SK-N-SH treated with all-trans-retinoic acid at 6 μM for 48 hours (cell line): ENCODE data around the gene TAX1BP3.

ENCODE experiments used
- ATAC-seq: fragments of 200-7000 bp; cut with Tn5 transposase; 3 replicates; pipeline ENCODE4 v1.9.1; 2020; ENCODE audit warnings: mild to moderate bottlenecking, moderate library complexity
- ARNTL ChIP-seq: fragments of 450-650 bp; formaldehyde crosslinking; IDR thresholded peaks from 2 replicates; pipeline ENCODE4 v1.5.0; 2020; ENCODE audit warnings: low read depth, mild to moderate bottlenecking, moderate library complexity, borderline replicate concordance
- BACH2 ChIP-seq: fragments of 250-450 bp; sonication (Bioruptor Pico); IDR thresholded peaks from 2 replicates; pipeline ENCODE4 v1.9.0; 2021; ENCODE audit warnings: mild to moderate bottlenecking, borderline replicate concordance
- CSDC2 ChIP-seq: fragments of 250-450 bp; sonication (Bioruptor Pico); IDR thresholded peaks from 2 replicates; pipeline ENCODE4 v1.5.0; 2020; ENCODE audit warnings: mild to moderate bottlenecking, moderate library complexity
- ESRRG ChIP-seq: fragments of 250-450 bp; sonication (Bioruptor Pico); IDR thresholded peaks from 2 replicates; pipeline ENCODE4 v1.6.1; 2021; ENCODE audit warnings: mild to moderate bottlenecking
- ISL1 ChIP-seq: fragments of 250-450 bp; sonication (Bioruptor Pico); IDR thresholded peaks from 2 replicates; pipeline ENCODE4 v2.1.2; 2022; ENCODE audit warnings: mild to moderate bottlenecking, moderate library complexity
- OSR1 ChIP-seq: fragments of 250-450 bp; sonication (Bioruptor Pico); IDR thresholded peaks from 2 replicates; pipeline ENCODE4 v1.8.0; 2022; ENCODE audit warnings: moderate library complexity, mild to moderate bottlenecking, inconsistent platforms
- PPARA ChIP-seq: fragments of 250-450 bp; sonication (Bioruptor Pico); IDR thresholded peaks from 2 replicates; pipeline ENCODE4 v1.5.0; 2020; ENCODE audit warnings: mild to moderate bottlenecking, borderline replicate concordance
- RARB ChIP-seq: fragments of 250-450 bp; sonication (Bioruptor Pico); IDR thresholded peaks from 2 replicates; pipeline ENCODE4 v1.8.0; 2021; ENCODE audit warnings: mild to moderate bottlenecking, moderate library complexity
- SNAI2 ChIP-seq: fragments of 250-450 bp; sonication (Bioruptor Pico); IDR thresholded peaks from 2 replicates; pipeline ENCODE4 v1.5.0; 2020; ENCODE audit warnings: mild to moderate bottlenecking, moderate library complexity
- TCF4 ChIP-seq: fragments of 250-450 bp; sonication (Bioruptor Pico); IDR thresholded peaks from 2 replicates; pipeline ENCODE4 v1.8.0; 2021; ENCODE audit warnings: mild to moderate bottlenecking, moderate library complexity, borderline replicate concordance
- TOX ChIP-seq: fragments of 250-450 bp; sonication (Bioruptor Pico); IDR thresholded peaks from 2 replicates; pipeline ENCODE4 v1.8.0; 2021; ENCODE audit warnings: mild to moderate bottlenecking, moderate library complexity, borderline replicate concordance
- ZC3H10 ChIP-seq: fragments of 250-450 bp; sonication (Bioruptor Pico); IDR thresholded peaks from 2 replicates; pipeline ENCODE4 v1.5.1; 2021; ENCODE audit warnings: mild to moderate bottlenecking, moderate library complexity
- ZFP3 ChIP-seq: fragments of 250-450 bp; sonication (Bioruptor Pico); IDR thresholded peaks from 2 replicates; pipeline ENCODE4 v1.5.0; 2020; ENCODE audit warnings: mild to moderate bottlenecking, moderate library complexity
- ZFP30 ChIP-seq: fragments of 450-650 bp; formaldehyde crosslinking; IDR thresholded peaks from 2 replicates; pipeline ENCODE4 v1.5.0; 2022; ENCODE audit warnings: mild to moderate bottlenecking, moderate library complexity
- ZNF565 ChIP-seq: fragments of 450-650 bp; formaldehyde crosslinking; conservative IDR thresholded peaks from 2 replicates; pipeline ENCODE4 v1.5.0; 2020; ENCODE audit warnings: low read depth, mild to moderate bottlenecking, moderate library complexity
- TF ChIP-seq, protein P1 (sequence below): fragments of 250-450 bp; sonication (Bioruptor Pico); IDR thresholded peaks from 2 replicates; pipeline ENCODE4 v1.5.1; 2020; ENCODE audit warnings: low read depth, mild to moderate bottlenecking, moderate library complexity
- TF ChIP-seq, protein P2 (sequence below): fragments of 250-450 bp; sonication (Bioruptor Pico); IDR thresholded peaks from 2 replicates; pipeline ENCODE4 v1.5.0; 2020; ENCODE audit warnings: mild to moderate bottlenecking, moderate library complexity
- TF ChIP-seq, protein P3 (sequence below): fragments of 250-450 bp; sonication (Bioruptor Pico); IDR thresholded peaks from 2 replicates; pipeline ENCODE4 v1.5.1; 2021; ENCODE audit warnings: mild to moderate bottlenecking, moderate library complexity
- TF ChIP-seq, protein P4 (sequence below): fragments of 250-450 bp; sonication (Bioruptor Pico); IDR thresholded peaks from 2 replicates; pipeline ENCODE4 v1.8.0; 2021; ENCODE audit warnings: low read depth, mild to moderate bottlenecking, moderate library complexity, borderline replicate concordance
- TF ChIP-seq, protein P5 (sequence below): fragments of 250-450 bp; sonication (Bioruptor Pico); IDR thresholded peaks from 2 replicates; pipeline ENCODE4 v1.8.0; 2020; ENCODE audit warnings: mild to moderate bottlenecking, moderate library complexity, borderline replicate concordance

TAX1BP3 gene

DNA sequence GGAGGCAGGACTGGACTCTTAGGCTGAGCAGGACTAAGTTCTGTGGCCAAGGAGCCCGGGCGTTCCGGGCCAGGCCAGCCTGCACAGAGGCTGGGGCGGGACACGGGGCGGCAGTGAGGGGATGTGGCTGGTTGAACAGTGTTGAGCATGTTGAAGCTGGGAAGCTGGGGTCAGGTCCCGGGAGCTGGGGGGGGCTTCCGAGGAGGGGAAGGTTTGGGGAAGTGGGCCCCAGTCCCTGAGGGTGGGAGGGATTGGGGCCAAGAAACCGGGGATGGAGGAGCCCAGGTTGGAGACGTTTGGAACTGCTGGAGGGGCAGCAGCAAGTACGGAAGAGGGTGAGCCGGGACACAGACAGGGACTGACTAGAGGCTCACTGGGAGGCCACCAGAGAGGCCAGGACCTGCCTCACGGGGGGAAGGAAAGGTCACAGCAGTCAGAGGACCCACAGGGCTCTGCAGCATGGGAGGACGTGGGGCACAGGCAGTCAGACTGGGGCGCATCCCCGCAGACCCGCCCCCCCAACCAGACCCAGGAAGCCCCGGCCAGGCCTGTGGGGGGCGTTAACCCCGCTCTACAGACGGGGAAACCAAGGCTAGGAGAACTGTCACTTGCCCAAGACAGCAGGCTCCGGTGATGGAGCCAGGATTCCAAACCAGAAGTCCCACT lies 9.5 kb downstream of the TAX1BP3 start:
- peak; percentile 1; the same call in 1 of the 3 replicates for ATAC-seq
- TF ChIP-seq RARB (CRISPR knock-in tag), result no peak
- TF ChIP-seq, protein P1, sequence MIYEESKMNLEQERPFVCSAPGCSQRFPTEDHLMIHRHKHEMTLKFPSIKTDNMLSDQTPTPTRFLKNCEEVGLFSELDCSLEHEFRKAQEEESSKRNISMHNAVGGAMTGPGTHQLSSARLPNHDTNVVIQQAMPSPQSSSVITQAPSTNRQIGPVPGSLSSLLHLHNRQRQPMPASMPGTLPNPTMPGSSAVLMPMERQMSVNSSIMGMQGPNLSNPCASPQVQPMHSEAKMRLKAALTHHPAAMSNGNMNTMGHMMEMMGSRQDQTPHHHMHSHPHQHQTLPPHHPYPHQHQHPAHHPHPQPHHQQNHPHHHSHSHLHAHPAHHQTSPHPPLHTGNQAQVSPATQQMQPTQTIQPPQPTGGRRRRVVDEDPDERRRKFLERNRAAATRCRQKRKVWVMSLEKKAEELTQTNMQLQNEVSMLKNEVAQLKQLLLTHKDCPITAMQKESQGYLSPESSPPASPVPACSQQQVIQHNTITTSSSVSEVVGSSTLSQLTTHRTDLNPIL (CRISPR knock-in tag), result no peak
- no peak for TF ChIP-seq TOX

DNA sequence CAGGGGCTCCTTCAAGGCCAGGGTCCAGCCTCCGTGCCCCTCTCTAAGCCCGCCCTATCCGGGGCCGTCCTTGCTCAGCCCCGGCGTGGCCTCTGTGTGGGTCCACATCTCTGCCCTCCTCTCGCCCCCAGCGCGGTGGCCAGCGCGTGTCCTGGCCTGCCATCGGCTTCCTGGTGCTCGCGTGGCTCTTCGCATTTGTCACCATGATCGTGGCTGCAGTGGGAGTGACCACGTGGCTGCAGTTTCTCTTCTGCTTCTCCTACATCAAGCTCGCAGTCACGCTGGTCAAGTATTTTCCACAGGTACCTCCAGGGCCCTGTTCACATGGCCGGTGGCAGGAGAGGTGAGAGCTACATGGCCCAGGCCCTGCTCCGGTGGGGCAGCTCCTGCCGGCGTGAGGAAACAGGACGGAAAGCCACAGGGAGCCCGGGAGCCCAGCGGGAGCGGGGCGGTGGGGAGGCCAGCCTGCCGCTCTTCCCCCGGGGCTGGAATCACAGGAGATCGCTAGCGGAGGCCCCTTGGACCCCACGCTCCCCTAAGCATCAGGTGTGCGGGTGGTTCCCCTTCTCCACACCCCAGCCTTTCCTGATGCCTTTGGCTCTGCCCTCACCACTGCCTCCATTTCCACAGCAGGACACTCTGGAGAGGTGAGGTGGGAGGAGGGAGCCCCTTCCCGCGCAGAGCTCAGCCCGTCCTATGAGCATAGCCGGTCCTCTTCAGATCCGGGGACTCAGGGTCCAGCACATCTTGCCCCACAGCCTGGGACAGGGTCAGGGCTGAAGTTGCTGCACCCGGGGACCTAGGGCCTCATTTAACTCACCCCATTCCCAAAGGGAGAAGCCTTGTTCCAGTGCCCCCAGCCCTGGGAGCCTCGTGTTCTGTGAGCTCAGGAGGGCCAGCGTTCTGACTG lies 10.2 kb downstream of the TAX1BP3 start:
- TF ChIP-seq PPARA, result no peak
- TF ChIP-seq ESRRG, result no peak
- TF ChIP-seq, protein P2, sequence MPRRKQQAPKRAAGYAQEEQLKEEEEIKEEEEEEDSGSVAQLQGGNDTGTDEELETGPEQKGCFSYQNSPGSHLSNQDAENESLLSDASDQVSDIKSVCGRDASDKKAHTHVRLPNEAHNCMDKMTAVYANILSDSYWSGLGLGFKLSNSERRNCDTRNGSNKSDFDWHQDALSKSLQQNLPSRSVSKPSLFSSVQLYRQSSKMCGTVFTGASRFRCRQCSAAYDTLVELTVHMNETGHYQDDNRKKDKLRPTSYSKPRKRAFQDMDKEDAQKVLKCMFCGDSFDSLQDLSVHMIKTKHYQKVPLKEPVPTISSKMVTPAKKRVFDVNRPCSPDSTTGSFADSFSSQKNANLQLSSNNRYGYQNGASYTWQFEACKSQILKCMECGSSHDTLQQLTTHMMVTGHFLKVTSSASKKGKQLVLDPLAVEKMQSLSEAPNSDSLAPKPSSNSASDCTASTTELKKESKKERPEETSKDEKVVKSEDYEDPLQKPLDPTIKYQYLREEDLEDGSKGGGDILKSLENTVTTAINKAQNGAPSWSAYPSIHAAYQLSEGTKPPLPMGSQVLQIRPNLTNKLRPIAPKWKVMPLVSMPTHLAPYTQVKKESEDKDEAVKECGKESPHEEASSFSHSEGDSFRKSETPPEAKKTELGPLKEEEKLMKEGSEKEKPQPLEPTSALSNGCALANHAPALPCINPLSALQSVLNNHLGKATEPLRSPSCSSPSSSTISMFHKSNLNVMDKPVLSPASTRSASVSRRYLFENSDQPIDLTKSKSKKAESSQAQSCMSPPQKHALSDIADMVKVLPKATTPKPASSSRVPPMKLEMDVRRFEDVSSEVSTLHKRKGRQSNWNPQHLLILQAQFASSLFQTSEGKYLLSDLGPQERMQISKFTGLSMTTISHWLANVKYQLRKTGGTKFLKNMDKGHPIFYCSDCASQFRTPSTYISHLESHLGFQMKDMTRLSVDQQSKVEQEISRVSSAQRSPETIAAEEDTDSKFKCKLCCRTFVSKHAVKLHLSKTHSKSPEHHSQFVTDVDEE, result no peak
- TF ChIP-seq OSR1 (CRISPR knock-in tag), result no peak
- TF ChIP-seq, protein P3, sequence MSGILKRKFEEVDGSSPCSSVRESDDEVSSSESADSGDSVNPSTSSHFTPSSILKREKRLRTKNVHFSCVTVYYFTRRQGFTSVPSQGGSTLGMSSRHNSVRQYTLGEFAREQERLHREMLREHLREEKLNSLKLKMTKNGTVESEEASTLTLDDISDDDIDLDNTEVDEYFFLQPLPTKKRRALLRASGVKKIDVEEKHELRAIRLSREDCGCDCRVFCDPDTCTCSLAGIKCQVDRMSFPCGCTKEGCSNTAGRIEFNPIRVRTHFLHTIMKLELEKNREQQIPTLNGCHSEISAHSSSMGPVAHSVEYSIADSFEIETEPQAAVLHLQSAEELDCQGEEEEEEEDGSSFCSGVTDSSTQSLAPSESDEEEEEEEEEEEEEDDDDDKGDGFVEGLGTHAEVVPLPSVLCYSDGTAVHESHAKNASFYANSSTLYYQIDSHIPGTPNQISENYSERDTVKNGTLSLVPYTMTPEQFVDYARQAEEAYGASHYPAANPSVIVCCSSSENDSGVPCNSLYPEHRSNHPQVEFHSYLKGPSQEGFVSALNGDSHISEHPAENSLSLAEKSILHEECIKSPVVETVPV (CRISPR knock-in tag), result no peak
- TF ChIP-seq, protein P1 (CRISPR knock-in tag), result no peak
- no peak for TF ChIP-seq CSDC2 (CRISPR knock-in tag)
- no peak for TF ChIP-seq ARNTL (CRISPR knock-in tag)
- no peak for TF ChIP-seq ZFP3 (CRISPR knock-in tag)
- TF ChIP-seq, protein P4, sequence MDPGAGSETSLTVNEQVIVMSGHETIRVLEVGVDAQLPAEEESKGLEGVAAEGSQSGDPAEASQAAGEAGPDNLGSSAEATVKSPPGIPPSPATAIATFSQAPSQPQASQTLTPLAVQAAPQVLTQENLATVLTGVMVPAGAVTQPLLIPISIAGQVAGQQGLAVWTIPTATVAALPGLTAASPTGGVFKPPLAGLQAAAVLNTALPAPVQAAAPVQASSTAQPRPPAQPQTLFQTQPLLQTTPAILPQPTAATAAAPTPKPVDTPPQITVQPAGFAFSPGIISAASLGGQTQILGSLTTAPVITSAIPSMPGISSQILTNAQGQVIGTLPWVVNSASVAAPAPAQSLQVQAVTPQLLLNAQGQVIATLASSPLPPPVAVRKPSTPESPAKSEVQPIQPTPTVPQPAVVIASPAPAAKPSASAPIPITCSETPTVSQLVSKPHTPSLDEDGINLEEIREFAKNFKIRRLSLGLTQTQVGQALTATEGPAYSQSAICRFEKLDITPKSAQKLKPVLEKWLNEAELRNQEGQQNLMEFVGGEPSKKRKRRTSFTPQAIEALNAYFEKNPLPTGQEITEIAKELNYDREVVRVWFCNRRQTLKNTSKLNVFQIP (CRISPR knock-in tag), result no peak
- TF ChIP-seq TCF4 (CRISPR knock-in tag), result no peak
- TF ChIP-seq BACH2 (CRISPR knock-in tag), result no peak
- no peak for TF ChIP-seq ZFP30 (CRISPR knock-in tag)
- TF ChIP-seq ZC3H10 (CRISPR knock-in tag), result no peak
- no peak for TF ChIP-seq RARB (CRISPR knock-in tag)
- no peak for TF ChIP-seq ISL1
- no peak for TF ChIP-seq ZNF565 (CRISPR knock-in tag)
- TF ChIP-seq TOX, result no peak
- no peak for TF ChIP-seq SNAI2 (CRISPR knock-in tag)
- TF ChIP-seq, protein P5, sequence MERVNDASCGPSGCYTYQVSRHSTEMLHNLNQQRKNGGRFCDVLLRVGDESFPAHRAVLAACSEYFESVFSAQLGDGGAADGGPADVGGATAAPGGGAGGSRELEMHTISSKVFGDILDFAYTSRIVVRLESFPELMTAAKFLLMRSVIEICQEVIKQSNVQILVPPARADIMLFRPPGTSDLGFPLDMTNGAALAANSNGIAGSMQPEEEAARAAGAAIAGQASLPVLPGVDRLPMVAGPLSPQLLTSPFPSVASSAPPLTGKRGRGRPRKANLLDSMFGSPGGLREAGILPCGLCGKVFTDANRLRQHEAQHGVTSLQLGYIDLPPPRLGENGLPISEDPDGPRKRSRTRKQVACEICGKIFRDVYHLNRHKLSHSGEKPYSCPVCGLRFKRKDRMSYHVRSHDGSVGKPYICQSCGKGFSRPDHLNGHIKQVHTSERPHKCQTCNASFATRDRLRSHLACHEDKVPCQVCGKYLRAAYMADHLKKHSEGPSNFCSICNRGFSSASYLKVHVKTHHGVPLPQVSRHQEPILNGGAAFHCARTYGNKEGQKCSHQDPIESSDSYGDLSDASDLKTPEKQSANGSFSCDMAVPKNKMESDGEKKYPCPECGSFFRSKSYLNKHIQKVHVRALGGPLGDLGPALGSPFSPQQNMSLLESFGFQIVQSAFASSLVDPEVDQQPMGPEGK (CRISPR knock-in tag), result no peak
- no peak for ATAC-seq
